HL-60/S4 treated with phorbol 12-myristate 13-acetate at 8.2 ng/mL for 4 days and 3 days (cell line): ENCODE measurements around the gene FGF21.
"Not testable (repeated sequence)": the region's sequence is repeated elsewhere in the genome, so short reads cannot be mapped to it uniquely, and the experiment has no call there.

Source experiments
- in situ Hi-C: fragments of 300-500 bp; cut with MboI; formaldehyde crosslinking; loops from 2 replicates; pipeline ENCODE4 v1.15.0; 2022; ENCODE audit warnings: low sequenced_read_pairs

The FGF21 gene, protein sequence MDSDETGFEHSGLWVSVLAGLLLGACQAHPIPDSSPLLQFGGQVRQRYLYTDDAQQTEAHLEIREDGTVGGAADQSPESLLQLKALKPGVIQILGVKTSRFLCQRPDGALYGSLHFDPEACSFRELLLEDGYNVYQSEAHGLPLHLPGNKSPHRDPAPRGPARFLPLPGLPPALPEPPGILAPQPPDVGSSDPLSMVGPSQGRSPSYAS

DNA sequence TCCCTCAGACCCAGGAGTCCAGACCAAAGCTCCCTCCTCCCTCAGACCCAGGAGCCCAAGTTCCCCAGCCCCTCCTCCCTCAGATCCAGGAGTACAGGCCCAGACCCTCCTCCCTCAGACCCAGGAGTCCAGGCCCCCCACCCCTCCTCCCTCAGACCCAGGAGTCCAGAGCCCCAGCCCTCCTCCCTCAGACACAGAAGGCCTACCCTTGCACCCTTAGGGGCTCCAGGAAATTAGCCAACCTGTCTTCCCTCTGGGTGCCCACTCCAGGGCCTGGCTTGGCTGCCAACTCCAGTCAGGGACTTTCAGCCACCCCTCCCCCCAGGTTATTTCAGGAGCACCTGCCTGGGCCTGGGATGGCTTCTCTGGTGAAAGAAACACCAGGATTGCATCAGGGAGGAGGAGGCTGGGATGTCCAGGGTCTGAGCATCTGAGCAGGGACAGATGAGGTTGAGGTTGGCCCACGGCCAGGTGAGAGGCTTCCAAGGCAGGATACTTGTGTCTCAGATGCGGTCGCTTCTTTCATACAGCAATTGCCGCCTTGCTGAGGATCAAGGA lies at the start of gene FGF21:
FGF21 (plus strand) TSS at position 441 of the 558 bp plus-strand sequence. CDS start 713 bp downstream, outside the sequence.
- in situ Hi-C loops: no loop called here

DNA sequence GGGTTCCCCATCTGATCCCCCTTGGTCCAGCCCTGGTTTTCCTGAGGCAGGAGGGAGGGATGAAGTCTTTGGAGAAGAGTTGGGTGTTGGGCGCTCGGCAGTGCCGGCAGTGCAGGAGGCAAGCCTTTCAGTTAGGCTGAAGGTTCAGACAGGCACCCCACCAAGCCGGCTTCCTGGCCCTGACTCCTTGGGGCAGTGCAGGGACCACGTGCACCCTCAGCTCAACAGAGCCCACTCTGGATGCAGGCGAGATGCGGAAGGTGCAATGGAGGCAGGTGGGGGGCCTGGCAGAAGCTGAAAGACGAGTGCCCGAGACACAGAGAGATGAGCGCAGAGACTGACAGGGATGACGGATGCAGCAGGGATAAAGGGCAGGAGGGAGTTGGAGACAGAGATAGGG lies 46.9 kb upstream of the FGF21 start:
- in situ Hi-C loops: no loop called here

DNA sequence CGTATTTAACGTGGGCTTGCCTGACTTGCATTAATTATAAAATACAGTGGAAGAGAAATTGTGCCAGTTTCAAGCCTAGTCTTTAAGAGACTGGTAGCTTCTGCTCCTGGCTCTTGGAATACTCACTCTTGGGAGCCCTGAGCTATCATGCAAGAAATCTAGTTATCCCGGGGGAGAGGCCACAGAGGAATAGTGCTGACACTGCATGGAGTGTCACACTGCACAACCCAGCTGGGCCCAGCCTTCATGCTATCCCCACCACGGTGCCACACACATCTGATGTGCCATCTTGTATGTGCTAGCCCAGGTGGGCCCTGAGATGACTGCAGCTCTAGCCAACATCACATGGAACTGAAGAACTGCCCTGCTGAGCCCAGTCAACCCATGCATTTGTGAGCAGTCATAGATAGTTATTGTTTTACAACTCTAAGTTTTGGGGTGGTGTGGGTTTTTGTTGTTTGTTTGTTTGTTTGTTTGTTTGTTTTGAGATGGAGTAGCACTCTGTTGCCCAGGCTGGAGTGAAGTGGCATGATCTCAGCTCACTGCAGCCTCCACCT lies 44.1 kb upstream of the FGF21 start:
- in situ Hi-C loops: no loop called here

DNA sequence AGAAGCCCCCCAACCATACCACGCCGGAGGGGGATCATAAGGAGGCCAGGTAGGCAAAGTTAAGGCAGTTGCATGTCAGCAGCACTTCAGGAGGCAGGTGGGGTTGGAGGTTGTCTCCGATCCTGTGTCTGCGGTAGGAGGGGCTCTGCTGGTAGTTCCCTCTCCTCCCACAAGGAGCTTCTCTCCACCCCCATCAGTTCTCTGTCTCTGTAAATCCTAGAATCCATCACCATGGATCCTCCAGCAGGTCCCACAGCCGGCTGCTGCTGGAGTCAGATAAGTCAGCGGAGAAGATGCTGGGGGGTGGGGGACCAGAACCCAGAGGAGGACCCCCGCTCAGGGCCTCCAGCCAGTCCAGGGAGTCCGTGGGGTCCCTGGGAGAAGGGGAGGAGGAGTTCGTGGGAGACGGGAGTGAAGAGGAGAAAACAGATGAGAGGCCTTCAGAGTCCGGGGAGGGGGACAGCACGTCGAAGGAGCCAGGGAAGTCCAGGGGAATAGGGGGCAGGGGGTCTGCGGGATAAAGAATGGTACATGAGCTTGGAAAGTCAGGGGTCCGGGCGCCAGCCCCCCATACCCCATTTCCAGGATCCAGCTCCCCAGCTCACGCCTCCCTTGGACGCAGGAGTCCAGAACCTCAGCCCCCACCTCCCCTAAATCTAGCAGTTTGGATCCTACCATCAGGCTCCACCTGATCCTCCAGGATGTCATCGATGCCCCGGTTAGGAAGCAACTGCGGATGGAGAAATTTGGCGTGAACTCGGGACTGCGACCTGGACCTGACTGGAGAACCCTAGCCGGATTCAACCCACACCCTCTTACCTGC lies 42.1 kb upstream of the FGF21 start:
- in situ Hi-C loops: no loop called here

DNA sequence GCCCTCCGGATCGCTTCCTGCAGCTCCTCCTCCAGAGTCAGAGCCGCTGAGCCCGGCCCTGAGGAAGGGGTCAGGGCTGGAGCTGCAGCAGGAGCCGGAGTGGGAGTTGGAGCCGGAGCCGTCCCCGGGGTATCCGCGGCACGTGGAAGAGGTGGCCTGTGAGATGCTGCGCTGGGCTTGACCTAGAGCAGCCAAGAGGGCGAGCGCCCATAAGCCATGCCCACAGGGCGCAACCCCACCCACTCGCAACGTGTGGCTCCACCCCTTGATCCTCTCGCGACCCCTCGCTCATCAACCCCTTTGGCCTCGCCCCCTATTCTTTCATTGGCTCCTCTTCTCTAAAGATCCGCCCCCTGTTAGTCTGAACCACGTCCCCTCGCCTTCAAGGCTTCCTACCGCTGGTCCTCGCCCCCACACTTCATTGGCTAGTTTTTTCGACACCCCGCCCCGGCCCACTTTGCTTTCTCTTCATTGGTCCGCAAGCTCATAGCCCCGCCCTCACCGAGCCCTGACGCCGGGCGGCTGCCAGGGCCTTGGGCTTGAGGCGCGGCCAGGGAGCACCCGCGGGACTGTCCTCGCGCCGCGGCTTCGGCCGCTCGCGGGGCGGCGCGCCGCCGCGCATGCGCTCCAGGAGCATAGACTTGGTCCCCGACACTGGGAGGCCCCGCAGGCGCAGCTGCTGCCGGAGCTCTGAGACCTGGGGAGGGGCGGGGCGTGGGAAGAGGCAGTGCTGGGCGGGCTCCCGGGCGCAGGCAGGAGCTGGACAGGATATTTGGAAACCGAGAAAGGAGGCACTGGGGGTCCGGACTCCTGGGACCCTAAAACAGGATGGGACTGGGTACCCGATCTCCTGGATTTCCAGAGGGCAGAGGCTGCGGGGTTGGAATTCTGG lies 41.2 kb upstream of the FGF21 start:
- in situ Hi-C loops: no loop called here

DNA sequence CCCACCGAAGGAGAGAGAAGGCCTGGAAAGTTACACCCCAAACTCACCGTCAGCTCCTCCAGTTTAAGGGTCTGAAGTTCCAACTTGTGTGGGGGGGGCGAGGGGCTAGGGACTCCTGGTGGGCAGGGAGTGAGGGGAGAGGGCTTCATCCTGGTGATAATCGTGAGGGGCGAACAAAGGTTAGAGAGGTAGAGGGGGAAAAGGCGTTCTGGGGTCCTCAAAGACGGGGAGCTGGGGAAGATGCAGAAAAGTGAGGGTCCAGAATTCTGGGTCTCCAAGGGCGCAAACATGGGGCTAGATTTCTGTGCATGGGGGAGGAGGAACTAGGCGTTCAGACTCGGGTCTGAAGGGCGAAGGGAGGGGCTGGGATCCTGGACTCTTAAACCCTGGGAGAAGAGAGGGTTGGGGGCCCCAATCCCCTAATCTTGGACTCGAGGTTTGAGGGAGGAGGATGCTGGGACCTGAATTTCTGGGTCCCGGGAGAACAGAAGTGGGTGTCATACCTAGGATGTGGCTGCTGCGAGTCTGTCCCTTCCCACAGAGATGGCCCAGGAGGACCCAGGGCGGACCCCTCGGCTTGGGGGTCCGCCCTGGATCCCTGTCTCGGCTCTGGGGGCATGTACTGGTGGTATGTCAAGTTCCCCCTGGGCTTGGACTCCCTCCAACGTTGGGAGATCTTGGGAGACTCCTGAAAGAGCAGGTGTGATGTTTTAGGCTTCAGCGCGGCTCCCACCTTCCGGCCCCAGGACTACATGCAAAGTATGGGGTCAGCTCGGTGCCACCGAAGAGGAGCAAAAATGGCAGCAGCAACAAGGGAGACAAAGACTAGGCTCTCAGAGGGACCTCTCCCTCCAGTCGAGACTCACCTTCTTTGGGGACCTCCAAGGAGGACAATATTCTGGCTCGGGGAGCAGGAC lies 40.3 kb upstream of the FGF21 start:
- in situ Hi-C loops: no loop called here

DNA sequence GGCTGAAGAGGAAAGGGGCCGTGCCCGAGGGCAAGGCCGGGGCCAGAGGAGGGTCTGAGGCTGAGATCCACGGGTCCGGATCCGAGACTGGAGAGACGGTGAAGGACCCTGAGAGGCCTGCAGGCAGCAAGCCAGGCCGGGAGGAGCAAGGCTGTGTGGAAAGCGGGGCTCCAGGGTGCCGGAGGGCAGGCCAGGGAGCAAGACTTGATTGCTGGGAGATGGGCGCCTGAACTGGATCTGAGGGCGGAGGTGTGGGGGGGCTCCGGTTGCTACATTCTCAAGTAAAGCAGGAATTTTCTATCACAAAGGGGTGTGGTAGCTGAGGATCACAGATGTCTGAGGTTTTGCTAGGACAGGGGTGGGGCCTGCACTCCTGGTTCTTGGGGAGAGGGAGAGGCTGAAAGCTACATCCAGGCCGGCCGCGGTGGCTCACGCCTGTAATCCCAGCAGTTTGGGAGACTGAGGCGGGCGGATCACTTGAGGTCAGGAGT lies 39.6 kb upstream of the FGF21 start:
- in situ Hi-C loops: no loop called here

DNA sequence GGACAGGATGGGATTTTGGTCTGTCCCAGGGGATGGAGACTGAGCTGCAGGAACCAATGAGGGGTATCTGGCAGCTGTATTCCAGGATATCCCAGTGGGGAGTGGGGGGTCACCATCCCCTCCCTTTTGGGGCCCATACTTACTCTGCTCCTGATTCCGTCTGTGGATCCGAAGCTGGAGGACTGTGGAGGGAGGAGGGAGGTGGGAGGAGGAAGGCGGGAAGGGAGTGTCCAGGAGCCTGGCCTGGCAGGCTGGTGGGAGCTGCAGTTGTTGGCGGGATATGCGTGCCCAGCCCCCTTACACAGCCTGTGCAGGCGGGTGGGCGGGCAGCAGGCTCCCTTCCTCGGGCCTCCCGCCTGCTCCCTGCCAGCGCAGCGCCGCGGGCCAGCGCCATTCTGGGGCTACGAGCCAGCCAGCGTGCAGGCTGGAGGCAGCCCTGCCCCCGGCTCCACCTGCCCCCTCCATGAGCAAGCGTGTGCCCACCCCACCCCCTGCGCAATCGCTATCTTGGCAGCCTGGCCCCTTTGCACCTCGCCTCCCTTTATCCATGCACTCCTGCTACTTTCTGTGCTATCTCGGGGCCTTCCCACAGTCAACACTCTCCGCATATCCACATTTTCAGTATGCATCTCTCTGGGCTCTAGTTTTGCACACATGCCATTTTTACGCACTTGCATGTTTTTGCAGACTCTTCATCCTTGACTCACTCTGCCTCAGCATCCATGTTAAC lies 38.6 kb upstream of the FGF21 start:
- in situ Hi-C loops: no loop called here

DNA sequence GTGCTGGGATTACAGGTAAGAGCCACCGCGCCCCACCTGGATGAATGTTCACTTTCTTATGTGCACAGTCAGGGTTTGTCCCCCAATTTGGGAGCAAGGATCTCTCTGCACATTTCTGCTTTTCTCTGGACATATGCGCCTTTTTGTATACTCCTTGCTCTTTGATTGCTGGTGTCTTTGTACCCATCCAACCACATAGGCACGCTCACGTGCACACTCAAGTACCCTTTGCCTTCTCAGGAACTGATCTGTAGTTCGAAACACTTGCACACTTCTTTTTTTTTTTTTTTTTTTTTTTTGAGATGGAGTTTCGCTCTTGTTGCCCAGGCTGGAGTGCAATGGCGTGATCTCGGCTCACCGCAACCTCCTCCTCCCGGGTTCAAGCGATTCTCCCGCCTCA lies 37.2 kb upstream of the FGF21 start:
- in situ Hi-C loops: not testable (repeated sequence)

DNA sequence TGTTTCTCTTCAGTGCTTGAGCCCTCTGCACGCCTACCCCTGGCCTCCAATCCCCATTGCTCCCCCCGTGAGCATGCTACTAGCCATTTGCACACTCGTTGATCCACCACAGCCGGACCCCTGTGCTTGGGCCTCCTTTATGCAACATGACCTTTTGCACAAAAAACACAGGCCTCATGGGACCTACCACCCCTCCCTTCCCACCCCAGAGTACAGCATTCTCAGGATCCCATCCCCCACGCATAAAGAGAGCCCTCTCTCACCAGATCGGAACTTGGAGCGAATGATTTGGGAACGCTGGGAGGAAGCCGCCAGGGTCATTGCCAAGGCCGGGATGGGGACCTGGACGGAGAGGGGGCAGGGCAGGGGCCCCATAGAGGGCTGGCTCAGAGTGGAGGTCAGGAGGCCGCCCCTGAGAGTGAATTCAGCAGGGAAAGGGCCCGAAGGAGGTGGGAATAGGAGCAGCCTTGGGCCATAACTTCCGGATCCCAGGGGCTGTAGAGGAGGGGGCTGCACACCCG lies 36.6 kb upstream of the FGF21 start:
- in situ Hi-C loops: no loop called here

DNA sequence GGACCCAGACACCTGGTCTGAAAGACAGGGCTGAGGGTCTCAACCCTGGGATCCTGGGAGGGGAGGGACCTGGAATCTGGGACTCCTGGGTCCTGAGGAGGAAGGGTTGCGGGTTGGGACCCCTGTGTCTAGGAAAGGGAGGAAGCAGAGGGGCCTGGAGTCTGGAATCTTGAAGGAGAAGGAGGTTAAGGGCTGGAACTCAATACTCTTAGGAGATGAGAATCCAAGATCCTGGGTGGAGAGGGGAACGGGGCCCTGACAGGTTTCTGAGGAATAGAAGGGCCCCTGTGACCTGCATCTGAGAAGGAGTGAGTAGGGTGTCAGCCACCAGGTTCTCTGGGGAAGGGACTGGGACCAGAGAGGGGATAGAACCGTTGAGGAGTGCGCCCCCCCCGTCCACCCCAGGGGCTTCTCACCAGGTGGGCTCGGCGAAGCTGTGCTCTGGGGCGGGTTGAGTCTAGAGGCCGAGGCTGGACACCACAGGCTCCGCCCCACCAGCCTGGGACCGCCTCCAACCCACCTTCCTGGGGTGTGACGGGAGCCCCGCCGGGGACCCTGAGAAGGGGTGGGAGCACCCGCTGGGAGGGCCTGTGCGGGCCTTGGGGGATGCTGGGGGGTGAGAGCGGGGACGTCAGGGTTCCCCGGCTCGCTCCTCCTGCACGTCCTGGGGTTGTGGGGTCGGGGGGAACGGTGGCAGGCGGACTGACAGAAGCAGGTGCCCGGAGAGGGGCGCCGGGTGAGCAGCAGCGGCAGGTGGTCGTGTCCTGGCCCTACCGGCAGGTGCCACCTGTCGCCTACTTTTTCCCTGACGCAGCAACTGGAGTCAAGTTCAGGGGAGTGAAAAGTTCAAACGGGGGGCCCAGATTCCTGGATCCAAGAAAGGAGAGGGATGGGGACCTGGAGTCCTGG lies 35.8 kb upstream of the FGF21 start, which contains the start of gene MAMSTR:
MAMSTR (minus strand) TSS at position 463 of the 909 bp plus-strand sequence. CDS start 694 bp downstream, outside the sequence.
- in situ Hi-C loops: no loop called here

DNA sequence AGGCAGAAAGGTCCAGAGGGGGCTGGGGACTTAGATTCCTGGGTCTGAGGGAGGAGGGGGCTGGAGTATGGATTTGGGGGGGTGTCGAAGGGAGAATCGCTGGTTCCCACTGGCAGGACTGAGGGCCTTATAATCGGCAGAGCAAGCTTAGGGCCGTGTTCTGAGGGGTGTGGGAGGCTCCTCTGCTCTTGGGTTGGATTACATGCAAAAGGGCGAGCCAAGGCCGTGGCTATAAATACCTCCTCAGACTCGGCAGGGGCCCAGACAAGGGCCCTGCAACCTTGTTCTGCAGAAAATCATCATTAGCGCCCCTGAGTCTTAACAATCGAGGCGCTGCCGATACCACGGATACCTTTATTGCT lies 35.1 kb upstream of the FGF21 start:
- in situ Hi-C loops: no loop called here

DNA sequence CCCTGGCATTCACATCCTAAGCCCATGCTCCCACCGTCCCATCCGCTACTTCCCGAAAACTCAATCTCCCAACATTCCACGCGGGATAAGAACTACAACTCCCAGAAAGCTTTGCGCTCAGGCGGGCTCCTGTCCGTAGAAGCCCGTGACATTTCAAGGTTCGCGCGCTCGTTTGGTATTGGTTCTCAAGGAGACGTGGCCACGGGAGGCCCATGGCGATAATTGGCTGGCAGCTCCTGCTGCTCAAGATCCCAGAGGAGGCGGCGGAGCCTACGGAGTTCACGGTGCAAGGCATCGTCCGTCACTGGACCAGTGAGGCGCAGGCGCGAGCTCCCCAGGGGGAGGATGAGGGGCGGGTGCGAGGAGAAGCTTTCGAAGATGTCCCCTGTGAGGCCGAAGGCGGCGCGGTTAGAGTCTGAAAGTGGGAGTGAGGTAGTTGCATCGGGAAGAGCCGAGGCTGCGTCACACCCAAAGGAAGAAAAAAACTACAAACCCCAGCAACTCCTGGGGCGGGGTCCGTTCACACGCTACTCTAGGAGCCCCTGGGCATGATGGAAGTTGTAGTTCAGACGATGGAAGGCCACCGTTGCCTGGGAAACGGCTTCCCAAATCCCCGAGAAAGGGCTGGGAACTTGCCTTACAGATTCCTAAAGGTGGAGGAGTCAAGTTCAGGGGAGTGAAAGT lies 34.6 kb upstream of the FGF21 start:
- in situ Hi-C loops: no loop called here

DNA sequence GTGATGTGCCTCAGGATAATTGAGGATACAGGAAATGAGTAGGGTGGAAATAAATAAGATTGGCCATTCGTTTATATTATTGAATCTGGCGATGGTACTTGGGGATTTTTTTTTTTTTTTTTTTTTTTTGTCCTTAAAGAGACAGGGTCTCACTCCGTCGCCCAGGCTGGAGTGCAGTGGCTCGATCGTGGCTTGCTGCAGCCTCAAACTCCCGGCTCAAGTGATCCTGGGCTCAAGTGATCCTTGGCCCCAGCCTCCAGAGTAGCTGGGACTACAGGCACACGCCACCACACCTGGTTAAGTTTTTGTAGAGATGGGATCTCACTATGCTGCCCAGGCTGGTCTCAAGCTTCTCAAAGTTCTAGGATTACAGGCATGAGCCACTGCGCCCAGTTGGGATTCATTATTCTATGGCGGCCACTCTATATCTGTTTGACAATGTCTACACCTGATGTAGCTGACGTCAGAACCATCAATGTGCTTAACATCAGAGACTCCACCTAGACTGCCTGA lies 33.1 kb upstream of the FGF21 start:
- in situ Hi-C loops: no loop called here

DNA sequence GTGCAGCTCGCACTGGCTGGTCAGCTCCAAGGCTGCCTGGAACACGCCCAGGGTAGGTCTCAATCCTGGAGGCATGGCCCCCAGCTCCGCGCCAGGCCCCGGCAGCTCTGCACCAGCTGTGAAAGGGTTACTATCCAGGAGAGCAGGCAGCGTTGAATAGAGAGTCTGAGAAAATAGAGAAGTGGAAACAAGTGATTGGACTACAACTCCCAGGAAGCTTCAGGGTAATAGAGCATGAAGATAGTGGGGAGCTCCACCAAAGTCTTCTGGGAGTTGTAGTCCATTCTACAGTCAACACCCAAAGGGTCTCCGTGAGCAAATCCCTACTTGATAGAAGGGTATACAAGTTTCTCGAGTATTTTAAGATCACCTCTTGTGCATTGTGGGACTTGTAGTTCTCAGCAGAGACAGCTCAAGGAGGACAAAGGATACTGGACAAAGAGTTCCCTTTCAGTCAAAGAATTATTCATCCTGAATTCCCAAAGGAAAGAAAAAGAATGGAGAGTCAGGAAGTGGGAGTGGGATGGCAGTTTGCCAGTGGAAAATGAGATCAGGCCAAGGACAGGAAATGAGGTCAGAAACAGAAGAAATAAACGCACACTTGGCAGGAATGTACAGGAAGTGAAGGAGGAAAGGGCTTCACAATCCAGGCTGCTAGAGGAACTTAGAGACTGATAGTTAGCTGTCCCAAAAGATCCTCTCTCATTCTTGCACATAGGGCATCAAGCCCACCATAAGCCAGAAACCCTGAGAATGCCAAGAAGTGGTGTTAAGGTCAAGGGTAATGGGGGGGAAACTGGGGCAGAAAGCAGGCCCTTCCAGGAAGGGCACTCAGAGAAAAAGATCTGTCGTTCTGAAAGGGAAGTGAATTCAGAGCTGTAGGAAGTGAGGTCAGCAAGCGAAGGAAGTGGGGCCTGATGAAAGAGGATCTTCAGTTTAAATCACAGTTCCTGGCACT lies 30.2 kb upstream of the FGF21 start:
- in situ Hi-C loops: no loop called here

DNA sequence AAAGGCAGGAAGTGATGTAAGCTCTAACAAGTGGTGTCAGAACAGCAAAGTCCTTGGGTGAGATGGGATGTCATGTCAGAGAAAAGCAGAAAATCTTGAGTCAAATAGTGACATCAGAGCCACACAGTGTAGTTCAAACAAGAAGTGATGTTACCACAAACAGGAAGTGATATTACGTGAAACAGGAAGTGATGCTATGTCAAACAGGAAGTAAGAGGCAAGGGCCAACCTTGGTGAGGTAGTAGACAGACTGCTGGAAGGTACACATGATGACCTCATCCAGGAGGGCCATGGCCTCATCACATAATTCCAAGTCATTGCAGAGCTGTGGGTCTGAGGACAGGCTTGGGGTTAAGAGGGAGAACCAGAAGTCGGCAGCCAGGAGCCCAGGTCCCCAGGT lies 28.8 kb upstream of the FGF21 start:
- in situ Hi-C loops: no loop called here
